HG03097 (cell line): ENCODE measurements around the gene TK1.
"Not testable (repeated sequence)": the region's sequence is repeated elsewhere in the genome, so short reads cannot be mapped to it uniquely, and the experiment has no call there.

ENCODE experiments used
- ATAC-seq: cut with Tn5 transposase; IDR thresholded peaks from one replicate; pipeline ENCODE4 v1.9.1; 2021; ENCODE audit not compliant: unreplicated experiment, low FRiP score

TK1 gene

GRCh38 chr17:78180083-78180482 lies 6.8 kb downstream of the TK1 start:
- no peak for ATAC-seq

GRCh38 chr17:78179372-78179771 lies 7.5 kb downstream of the TK1 start:
- ATAC-seq: no peak

GRCh38 chr17:78176548-78177025 lies 10.3 kb downstream of the TK1 start:
- ATAC-seq: peak; percentile 35

GRCh38 chr17:78175643-78175981 lies 11.2 kb downstream of the TK1 start:
- ATAC-seq: no peak

GRCh38 chr17:78174870-78175642 lies 11.8 kb downstream of the TK1 start:
- no peak for ATAC-seq

GRCh38 chr17:78174346-78174869 lies 12.4 kb downstream of the TK1 start:
- no peak for ATAC-seq

GRCh38 chr17:78173097-78173715 lies 13.6 kb downstream of the TK1 start:
- ATAC-seq: no peak

GRCh38 chr17:78172249-78173051 lies 14.4 kb downstream of the TK1 start:
- no peak for ATAC-seq

- ATAC-seq: not testable (repeated sequence)
Observed at GRCh38 chr17:78171591-78172248, 15.1 kb downstream of the TK1 start.

GRCh38 chr17:78170692-78171590 lies 15.9 kb downstream of the TK1 start:
- ATAC-seq: no peak

- ATAC-seq: peak; percentile 11
Observed at GRCh38 chr17:78168903-78169793, 17.7 kb downstream of the TK1 start.

GRCh38 chr17:78168242-78168902 lies 18.5 kb downstream of the TK1 start, which contains the start of gene SYNGR2:
SYNGR2 (plus strand) TSS chr17:78168581; CDS start chr17:78168617, 36 bp downstream.
- peak; percentile 42 for ATAC-seq

- ATAC-seq: no peak
Observed at GRCh38 chr17:78166416-78166815, 20.4 kb downstream of the TK1 start.

GRCh38 chr17:78164748-78165607 lies 21.9 kb downstream of the TK1 start:
- ATAC-seq: no peak

GRCh38 chr17:78163881-78164747 lies 22.7 kb downstream of the TK1 start:
- ATAC-seq: no peak

GRCh38 chr17:78159575-78160158 lies 27.2 kb downstream of the TK1 start:
- ATAC-seq: no peak
